ENCODE results near the gene WDR90.
A peak's percentile ranks its signal among the peaks of the same experiment; 100 is the strongest.
"Not testable (repeated sequence)": the region's sequence is repeated elsewhere in the genome, so short reads cannot be mapped to it uniquely, and the experiment has no call there.

WDR90 gene

GRCh38 chr16:677316-678190, 28.4 kb downstream of the WDR90 start:
- no peak for DNase-seq

DNA sequence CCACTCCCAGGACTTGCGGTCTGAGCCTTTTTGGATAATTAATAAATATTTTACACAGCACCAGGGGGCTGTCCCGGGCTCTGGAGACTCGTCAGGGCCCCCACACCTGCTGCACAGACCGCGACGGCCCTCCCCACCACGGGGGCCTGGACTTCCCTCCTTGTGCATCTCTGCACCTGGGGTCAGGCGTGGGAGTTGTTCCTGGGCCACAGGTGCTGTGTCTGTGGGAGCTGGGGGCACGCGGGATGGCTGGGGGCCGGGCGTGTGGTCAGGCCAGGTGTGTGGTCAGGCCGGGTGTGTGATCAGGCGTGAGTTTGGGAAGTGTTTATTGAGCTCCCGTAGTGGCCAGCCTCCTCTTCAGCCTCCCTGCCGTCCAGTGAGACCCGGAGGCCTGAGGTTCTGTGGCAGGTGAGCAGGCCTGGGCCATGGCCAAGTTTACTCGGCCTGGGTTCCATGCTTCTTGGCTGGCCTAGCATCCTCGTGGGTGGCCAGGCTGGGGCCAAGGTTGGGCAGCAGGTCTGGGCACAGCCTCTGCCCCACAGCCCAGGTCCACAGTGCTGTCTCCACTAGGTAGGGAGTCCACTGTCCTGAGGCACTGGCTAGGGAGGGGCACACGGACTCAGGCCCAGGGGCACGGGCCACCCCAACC, 29.2 kb downstream of the WDR90 start:
- DNase-seq: no peak

DNA sequence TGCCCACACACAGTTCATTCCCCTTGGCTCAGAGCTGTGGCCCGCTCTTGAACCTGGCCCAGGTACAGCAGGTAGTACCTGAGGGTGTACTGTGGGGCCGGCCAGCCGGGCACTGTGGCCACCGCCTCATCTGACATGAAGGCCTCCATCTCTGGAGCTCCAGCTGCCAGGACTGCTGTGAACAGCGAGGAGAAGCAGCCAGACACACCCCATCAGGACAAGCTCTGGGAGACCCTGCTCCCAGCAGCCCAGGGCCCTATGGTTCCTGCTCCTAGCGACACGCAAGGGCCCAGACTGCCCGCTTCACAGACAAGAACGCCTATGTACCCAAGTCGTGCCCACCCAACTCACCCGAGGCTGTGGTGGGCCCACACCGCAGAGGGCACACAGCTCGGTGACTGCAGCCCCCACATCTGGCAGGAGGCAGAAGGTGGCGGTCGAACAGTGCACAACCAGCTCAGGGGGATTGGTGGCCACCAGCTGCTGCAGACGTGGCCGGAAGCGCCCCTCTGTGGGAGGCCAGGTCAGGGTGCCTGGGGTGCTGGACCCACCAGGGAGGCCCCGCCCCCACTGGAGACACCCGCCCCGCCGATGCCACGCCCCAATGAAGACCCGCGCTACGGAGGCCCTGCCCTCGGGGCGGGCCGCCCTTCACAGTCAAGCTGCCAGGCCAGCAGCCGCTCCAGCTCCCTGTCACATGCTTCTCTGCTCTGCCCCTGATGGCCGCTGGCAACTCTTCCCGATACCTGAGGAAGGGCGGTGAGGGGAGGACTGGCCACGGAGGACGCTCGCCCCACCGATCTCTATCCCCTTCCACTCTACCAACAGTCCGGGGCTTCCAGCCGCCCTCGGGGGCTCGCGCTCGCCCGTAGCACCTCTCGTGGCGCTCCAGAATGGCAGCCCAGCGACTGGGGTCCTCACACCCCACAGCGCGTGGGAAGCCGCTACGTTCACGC, 30.0 kb downstream of the WDR90 start:
- DNase-seq: peak; percentile 29

DNA sequence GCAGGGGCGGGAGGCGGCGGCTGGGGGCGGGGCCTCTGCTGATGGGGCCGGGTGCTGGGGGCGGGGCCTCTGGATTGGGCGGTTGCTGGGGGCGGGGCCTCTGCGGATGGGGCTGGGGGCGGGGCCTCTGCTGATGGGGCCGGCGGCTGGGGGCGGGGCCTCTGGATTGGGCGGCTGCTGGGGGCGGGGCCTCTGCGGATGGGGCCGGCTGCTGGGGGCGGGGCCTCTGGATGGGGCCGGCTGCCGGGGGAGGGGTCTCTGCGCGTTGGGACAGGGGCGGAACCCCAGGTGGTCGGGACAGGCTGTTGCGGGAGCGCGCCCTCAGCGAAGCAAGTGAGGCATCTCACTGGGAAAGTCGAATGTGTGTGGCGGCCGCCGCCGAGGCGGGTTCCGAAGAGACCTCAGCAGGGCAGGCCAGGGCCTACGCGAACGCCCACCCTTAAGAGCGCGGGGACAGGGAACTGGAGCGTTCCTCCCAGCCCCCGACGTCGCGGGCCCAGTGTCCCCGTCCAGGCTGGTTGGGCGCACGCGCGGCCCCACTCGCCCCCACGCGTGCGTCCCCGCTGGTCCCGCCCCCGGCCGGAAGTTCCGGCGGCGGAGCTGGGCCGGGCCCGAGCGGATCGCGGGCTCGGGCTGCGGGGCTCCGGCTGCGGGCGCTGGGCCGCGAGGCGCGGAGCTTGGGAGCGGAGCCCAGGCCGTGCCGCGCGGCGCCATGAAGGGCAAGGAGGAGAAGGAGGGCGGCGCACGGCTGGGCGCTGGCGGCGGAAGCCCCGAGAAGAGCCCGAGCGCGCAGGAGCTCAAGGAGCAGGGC, 30.9 kb downstream of the WDR90 start, which contains the start of gene STUB1:
Gene STUB1 (plus strand): TSS at position 597 of the 811 bp plus-strand sequence. CDS start 116 bp downstream, at position 713.
- DNase-seq: no peak

GRCh38 chr16:680625-680945, 31.4 kb downstream of the WDR90 start:
- no peak for DNase-seq

GRCh38 chr16:680967-681745, 32.0 kb downstream of the WDR90 start:
- DNase-seq: no peak

- no peak for DNase-seq
Observed at GRCh38 chr16:681746-682427, 32.7 kb downstream of the WDR90 start.

DNA sequence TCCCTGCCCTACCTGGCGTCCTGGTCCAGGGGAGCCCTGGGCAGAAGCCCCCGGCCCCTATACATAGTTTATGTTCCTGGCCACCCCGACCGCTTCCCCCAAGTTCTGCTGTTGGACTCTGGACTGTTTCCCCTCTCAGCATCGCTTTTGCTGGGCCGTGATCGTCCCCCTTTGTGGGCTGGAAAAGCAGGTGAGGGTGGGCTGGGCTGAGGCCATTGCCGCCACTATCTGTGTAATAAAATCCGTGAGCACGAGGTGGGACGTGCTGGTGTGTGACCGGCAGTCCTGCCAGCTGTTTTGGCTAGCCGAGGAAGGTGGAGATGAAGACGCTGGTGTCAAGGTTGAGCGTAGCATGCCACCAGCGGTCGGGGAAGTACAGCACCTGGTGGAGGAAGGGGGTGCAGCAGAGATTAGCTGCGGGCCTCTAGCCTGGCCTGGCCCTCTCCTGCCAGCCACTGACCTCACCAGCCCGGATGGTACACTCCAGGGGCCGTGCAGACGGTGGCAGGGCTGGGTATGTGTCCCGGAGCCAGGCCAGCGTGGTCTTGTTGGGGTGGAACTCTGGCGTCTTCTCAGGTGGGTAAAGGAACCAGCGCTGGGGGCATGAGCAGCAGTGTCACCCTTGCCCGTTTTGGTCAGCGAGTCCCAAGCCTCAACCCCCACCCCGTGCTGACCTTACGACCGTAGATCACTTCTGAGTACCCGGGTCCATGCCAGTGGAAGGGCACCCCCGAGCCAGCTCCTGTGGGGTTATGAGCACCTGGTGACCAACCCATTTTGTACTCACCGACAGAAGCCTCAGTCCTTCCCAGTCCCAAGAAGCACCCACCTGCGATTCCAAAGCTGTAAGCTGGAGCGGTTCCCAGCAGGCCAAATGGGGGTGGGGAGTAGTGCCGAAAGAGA, 33.6 kb downstream of the WDR90 start:
- no peak for DNase-seq

DNA sequence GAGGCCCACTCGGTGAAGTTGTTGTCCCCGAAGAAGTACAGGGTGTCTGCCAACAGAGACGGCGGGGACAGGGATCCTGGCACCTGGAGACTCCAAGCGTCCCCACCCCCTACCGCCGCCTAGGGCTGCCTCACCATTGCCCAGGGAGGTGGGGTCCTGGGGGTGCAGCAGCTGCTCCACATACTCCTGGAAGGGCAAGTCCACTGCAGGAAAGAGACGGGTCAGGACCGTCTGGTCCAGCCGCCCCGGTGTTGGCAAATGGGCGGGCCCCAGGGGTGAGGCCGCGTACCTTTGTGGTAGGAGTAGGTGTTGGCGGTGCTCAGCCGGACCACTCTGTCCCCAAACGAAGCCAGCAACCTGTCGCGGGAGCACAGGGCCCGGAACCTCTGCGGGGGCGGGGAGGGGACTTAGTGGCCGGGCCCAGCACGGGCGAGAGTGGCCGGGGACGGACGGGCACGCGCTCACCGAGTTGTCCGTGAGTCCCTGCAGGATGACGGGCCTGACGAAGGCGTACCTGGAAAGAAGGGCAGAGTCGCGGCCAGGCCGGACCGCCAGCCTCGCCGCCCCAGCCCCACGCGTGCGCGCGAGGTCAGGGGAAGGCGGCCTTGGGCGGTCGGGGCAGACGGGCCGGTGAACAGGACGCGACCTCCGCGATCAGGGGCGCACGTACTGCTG, 34.4 kb downstream of the WDR90 start:
- DNase-seq: no peak

GRCh38 chr16:684071-684794, 35.1 kb downstream of the WDR90 start, which contains the start of gene JMJD8:
TSS of gene JMJD8 (minus strand) at chr16:684334. CDS start at chr16:684319, 15 bp downstream.
- peak; percentile 93 for DNase-seq

DNA sequence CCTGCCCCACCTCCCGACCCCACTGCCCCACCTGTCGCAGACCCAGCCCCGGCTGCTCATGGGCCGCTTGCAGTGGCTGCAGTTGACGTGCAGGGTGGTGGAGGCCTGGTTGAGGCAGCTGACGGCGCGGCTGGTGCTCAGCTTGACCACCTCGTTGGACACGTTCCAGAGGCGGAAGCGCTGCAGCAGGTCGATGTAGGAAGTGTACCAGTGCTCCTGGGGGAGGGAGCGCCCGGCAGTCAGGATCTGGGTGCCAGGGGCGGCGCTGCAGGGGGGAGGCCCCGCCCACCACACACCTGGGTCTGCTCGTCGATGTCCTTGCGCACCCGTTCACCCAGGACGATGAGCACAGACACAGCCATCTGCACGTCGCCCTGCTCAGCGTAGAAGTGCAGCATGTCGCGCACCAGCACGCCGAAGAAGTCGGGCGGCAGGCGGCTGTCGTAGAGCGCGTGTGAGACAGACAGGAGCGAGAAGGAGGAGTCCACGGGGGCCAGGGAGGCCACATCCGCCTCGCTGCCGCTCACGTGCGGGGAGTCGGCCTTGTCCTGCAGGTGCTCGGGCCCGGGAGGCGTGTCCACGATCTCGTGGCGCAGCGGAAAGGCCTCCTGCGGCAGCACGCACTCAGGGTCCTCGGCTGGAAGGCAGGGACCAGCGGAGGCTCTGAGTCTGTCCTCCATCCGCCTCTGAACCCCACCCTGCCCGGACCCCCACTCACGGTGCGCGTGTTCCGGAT, 36.0 kb downstream of the WDR90 start:
- DNase-seq: peak; percentile 72

- peak; percentile 44 for DNase-seq
Observed at GRCh38 chr16:685967-686366, 36.8 kb downstream of the WDR90 start.

DNA sequence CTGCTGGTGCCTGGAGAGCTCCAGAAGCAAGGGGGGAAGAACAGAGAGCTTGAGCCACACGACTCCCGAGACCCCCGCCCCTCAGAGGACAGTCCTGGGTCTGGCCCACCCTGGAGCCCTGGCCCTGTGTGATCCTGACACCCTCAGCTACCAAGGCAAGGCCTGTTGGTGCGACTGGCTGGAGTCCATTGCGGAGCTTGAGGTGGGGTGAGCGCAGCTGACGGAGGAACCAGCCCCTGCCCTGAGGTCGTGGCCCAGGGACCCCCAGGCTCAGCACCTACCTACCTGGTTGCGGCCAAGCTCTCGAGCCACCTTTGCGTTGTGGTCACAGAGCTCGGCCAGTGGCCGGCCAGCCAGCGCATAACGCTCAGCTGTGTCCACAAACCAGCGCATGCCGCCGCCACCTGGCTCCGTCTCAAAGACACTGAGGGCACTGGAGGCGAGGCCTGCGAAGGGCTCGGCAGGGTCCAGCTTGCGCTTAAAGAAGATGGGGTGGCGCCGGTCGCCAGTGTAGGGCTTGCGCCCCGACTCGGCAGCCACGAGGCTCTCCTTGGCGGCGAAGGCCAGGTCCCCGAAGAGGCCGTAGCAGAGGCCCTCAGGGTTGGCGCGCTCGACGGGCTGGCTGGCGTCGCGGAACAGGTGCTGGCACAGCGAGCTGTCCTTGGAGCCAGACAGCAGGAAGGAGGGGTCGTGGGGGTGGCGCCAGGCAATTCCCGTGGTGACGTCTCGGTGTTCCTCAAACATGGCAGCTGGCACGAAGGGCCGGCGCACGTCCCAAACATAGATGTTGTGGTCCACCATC, 37.5 kb downstream of the WDR90 start:
- no peak for DNase-seq

DNA sequence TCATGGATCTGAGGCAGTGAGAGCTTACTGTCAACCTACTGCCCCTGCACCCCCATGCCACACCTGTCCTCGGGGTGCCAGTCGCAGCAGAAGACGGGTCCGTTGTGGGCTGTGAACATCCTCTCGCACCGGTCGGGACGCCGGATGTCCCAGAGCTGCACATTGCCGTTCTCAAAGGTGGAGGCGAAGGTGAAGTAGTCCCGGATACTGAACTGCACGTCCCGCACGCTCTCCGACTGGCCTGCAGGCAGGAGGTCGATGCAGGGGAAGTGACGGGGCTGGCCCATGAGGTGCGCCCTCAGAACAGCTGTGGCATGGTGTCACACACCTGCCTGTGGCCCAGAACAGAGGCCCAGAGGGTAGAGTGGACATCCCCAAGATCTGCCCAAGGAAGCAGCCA, 38.3 kb downstream of the WDR90 start:
- no peak for DNase-seq

- no peak for DNase-seq
Observed at GRCh38 chr16:689175-689897, 40.2 kb downstream of the WDR90 start.

DNA sequence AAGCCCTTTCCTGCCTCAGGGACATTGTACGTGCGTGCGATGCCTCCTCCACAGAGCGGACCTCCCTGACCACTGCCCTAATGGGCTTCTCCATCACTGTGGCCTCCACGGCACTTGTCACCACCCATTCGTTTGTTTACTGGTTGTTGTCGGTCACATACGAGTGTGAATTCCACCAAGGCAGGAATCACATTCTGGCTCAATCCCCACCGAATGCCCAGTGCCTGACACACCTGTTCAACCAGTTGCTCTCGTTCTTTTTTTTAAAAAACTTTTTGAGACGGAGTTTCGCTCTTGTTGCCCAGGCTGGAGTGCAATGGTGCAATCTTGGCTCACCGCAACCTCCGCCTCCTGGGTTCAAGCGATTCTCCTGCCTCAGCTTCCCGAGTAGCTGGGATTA, 42.1 kb downstream of the WDR90 start:
- not testable (repeated sequence) for DNase-seq

Measured in SHP77 treated with DMSO at 0.1 percent for 48 hours (cell line).